ENCODE data around the gene TEK. TPM values are rescaled to one million over a fixed set of nuclear protein-coding genes. Genes with fewer than 3 reads are reported as not detected.
A peak's percentile ranks its signal among the peaks of the same experiment; 100 is the strongest.

The TEK gene
- total RNA-seq, 1 donor from 2014 or later, result 1.9 TPM

- ATAC-seq, result peak; percentile 99
These were observed 16.0 kb downstream of the TEK start for GRCh38 chr9:27125030-27125429.

GRCh38 chr9:27125936-27126335 is 16.9 kb downstream of the TEK start:
- ATAC-seq, result no peak

DNA sequence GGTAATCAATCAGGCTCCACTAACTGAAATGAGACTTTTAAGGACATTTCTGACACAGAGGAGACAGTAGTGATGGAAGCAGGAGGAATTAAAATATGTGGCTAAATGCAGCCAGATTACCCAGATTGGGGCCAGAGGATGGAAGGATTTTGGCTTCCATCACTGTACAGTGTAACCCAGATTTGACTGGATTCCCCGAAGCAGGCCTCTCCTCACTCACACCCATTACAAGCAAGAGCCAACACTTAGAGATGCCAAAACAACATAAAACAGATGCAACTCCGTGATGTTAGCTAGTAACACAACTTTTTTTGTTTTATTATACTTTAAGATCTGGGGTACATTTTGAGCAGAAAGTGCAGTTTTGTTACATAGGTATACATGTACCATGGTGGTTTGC is 17.6 kb downstream of the TEK start:
- ATAC-seq, result no peak

DNA sequence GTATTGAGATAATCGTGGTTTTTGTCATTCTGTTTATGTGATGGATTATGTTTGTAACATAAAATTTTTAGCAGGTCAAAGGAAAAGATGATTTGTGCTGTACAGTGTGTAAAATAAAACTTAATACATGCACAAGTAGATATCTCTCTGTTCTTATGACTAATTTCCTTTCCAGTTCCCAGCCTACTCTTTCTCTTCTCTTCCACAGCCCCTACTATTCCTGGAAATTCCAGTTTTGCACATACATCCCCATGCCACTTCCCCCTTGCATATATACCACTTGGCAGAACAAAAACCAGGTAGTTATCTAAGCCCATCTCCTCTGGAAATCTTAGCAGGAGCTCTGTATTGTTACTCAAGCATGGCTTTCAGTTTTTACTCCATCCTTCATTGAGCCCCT is 20.2 kb downstream of the TEK start:
- ATAC-seq, result no peak

GRCh38 chr9:27131731-27132130 is 22.7 kb downstream of the TEK start:
- no peak for ATAC-seq

DNA sequence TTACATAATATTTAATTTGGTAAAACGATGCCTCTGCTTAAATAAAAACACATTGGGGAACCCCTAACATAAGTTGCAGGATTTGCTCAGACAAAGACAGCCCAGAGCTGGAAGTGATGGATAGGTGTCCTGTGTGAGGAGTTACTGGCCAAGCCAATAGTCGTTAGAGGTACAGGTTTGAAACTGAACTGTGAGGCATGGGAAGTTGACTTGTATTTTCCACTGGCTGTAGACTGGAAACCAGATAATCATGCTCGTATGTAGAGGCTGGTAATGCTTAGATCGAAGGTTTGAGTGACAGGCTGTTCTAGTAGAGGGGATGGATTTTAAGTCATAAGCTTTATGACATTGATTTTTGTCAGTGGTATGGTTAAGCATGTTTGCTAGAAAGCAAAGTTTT is 24.8 kb downstream of the TEK start:
- no peak for ATAC-seq

DNA sequence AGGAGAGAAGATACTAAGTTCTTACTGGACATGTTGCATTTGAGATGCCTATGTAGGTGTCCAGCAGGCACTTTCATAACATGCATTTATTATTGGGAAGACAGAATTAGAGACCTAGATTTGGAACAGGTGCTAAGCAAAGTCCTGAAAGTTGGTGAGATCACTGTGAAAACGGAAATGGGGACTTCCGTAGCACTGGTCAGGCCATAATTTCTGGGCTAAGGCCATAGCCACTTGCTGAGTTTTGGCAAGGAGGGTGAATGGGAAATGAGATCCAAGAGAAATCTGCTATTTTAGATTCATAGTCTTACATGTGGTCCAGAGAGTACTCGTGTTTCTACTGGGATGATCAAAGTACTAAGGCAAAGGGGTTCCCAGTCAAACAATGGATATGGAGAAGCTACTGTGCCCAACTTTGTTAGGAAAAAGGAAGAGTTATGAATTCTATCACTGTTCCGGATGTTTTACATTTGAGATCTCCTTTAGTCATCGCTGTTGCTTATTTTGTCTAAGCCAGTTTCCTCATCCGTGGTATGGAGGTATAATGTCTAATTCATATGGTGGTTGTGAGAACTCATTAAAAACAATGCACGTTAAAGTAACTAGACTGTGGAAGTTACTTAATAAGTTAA is 33.4 kb downstream of the TEK start:
- no peak for ATAC-seq

- no peak for ATAC-seq
These were observed 36.1 kb downstream of the TEK start for GRCh38 chr9:27145143-27145542.

GRCh38 chr9:27149651-27150050 is 40.6 kb downstream of the TEK start:
- no peak for ATAC-seq

GRCh38 chr9:27150746-27151406 is 41.9 kb downstream of the TEK start:
- no peak for ATAC-seq

- ATAC-seq, result no peak
These were observed 42.8 kb downstream of the TEK start for GRCh38 chr9:27151693-27152404.

DNA sequence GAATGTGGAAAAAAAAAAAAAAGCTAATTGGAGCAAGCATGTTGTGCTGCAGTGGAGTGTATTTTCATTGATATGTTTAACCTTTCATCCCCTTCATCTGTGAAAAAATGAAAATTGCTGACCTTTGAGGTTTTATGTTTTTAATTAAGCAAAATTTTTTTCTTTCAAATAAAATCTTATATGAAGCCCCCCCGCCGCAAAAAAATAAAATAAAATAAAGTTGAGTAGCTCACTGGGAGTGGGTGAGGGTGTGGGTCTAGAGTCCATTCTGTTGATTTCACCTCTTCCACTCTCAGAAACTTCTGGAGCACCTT is 43.3 kb downstream of the TEK start:
- ATAC-seq, result no peak

- no peak for ATAC-seq
These were observed 45.9 kb downstream of the TEK start for GRCh38 chr9:27154908-27155307.

DNA sequence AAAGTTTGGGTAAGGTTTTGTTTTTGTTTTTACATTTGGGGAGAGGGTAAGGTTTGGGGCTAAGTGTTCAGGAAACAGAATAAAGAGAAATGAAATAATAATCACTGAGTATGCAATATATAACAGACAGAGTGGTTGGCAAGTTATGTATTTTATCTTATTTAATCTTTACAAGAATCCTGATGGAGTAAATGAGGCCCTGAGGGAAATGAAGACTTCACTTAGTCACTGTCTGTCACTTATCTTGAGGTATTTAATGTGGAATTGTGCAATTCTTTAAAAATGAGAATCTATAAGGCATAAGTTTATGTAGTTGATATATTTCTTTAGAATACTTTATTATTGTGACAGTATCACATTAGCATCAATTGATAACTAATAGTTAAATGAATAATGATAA is 48.1 kb downstream of the TEK start:
- ATAC-seq, result no peak

DNA sequence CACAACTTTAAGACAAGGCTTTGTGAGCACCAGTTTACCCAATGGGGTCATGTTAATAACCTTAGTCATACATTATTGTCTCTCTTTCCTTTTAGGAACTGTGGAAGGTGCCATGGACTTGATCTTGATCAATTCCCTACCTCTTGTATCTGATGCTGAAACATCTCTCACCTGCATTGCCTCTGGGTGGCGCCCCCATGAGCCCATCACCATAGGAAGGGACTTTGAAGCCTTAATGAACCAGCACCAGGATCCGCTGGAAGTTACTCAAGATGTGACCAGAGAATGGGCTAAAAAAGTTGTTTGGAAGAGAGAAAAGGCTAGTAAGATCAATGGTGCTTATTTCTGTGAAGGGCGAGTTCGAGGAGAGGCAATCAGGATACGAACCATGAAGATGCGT is 48.7 kb downstream of the TEK start:
- no peak for ATAC-seq

DNA sequence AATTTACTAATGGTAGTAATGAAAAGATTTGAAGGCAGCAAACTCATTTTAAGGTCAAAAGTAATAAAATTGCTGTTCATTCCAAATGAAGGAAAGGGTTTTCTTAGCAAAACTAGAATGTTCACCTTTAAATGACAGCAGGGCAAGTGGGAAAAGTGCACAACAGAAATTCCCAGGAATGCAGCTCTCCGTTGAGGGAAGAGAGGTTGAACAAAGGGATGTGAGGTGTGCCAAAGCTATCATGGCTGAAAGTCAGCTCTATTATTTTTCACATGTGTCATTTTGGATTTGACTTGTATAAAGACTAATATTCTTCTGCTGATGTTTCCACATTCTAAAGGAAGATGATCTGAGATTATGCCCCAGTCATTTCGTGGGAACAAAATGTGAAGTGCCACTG is 51.6 kb downstream of the TEK start:
- ATAC-seq, result no peak

GRCh38 chr9:27162045-27162444 is 53.0 kb downstream of the TEK start:
- ATAC-seq, result no peak

- no peak for ATAC-seq
These were observed 56.0 kb downstream of the TEK start for GRCh38 chr9:27165068-27165467.

- ATAC-seq, result no peak
These were observed 56.6 kb downstream of the TEK start for GRCh38 chr9:27165670-27166069.

GRCh38 chr9:27168496-27168895 is 59.5 kb downstream of the TEK start:
- ATAC-seq, result no peak

- no peak for ATAC-seq
These were observed 59.9 kb downstream of the TEK start for GRCh38 chr9:27168951-27169350.

- no peak for ATAC-seq
These were observed 67.9 kb downstream of the TEK start for GRCh38 chr9:27176971-27177370.

DNA sequence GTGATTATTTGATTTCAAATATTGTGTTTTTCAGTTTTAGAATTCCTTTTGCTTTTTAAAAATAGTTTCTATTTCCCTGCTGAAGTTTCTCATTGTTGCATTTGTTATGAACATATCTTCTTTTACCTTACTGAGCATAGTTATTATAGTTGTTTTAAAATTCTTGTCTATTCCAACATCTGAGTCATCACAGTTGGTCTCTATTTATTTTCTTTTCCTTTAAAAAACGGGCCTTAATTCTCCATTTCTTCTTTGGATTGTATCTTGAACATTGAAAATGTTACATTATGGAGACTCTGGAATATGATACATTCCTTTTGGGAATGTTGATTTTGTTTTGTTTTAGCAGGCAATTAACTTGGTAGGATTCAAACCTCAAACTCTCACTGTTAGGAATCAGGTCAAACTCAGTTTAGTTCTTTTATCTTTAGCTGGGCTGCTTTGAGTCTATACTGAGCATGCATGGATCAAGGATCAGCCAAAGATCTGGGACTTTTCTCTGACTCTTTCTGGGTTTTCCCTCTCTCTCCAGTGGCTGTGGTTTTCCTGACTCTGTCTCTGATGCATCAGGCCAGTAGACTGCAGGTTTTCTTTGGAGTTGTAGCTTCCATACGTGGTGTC is 70.3 kb downstream of the TEK start:
- ATAC-seq, result no peak

GRCh38 chr9:27181381-27181780 is 72.4 kb downstream of the TEK start:
- ATAC-seq, result peak; percentile 43
